Fibroblast of lung (primary cell): ENCODE data around the gene SLC16A4.
"Not testable (repeated sequence)": the region's sequence is repeated elsewhere in the genome, so short reads cannot be mapped to it uniquely, and the experiment has no call there.

ENCODE experiments used
- CTCF ChIP-seq, 2 donors: IDR thresholded peaks in 1 of 2; conservative IDR thresholded peaks in 1 of 2; 1 replicate in 1 of 2; 2 replicates in 1 of 2; pipeline ENCODE4 v1.5.1; 2011 to 2012; ENCODE audit warnings: low read length in 2 of 2, control low read depth in 1 of 2, inconsistent platforms in 1 of 2, low read depth in 1 of 2, mild to moderate bottlenecking in 1 of 2
- EZH2 ChIP-seq: IDR thresholded peaks from 2 replicates; pipeline ENCODE4 v1.5.1; 2012; ENCODE audit warnings: low read length, control low read depth, mild to moderate bottlenecking; ENCODE audit errors: missing control alignments

DNA sequence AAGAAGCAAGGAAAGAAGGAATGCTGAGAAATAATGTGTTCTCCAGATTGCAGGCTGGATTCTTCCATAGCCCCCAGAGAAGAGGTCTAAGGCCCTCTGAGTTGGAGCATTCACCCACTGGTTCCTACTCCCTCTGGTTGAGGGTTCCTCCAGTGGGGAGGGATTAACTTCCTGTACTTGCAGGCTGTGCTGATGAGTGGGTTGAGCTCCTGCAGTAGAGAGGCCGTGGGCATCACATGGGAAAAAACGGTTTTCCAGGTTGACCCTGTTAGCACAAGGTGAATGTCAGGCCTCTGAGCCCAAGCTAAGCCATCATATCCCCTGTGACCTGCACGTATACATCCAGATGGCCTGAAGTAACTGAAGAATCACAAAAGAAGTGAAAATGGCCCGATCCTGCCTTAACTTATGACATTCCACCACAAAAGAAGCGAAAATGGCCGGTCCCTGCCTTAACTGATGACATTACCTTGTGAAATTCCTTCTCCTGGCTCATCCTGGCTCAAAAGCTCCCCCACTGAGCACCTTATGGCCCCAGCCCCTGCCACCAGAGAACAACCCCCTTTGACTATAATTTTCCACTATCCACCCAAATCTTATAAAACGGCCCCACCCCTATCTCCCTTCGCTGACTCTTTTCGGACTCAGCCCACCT lies 46.9 kb upstream of the SLC16A4 start:
- TF ChIP-seq CTCF (conservative IDR thresholded peaks at IDR 0.05 in 1 of 2, IDR thresholded peaks at IDR 0.05 in 1 of 2; ENCODE audit: low read depth in 1 of 2, low read length in 2 of 2); EZH2: not testable (repeated sequence)
